Measurements from ENCODE around the gene SLC47A2. TPM values are rescaled to one million over a fixed set of nuclear protein-coding genes. Genes with fewer than 3 reads are reported as not detected.

Gene SLC47A2
- total RNA-seq, 1 experiment from 2014 or later: 38.9 TPM

GRCh38 chr17:19705201-19705600 is 11.2 kb downstream of the SLC47A2 start:
- intact Hi-C loops (cut with micrococcal nuclease; ENCODE audit: unreplicated experiment): no loop called here
- Histone ChIP-seq H3K27ac (no peak overlapping the region), H4K20me1 (ENCODE audit: insufficient read depth) (no peaks in the 10 kb centered on the region), H3K36me3 (ENCODE audit: low read depth) (no peaks in the 10 kb centered on the region), H3K9me2 (ENCODE audit: insufficient read depth) (no peaks in the 10 kb centered on the region), H3K79me2 (ENCODE audit: low read depth) (no peaks in the 10 kb centered on the region), H3K9me3 (ENCODE audit: insufficient read depth, low read depth) (no peaks in the 10 kb centered on the region), H3K4me1 (replicated peaks; ENCODE audit: insufficient read depth) (peaks cover 13% of the 10 kb centered on the region; the same call in 1 of the 2 replicates), H3K4me2 (no peak overlapping the region), H2AFZ (no peak overlapping the region), H3K4me3 (no peak overlapping the region), H3F3A (ENCODE audit: insufficient read depth, low read depth) (no peaks in the 10 kb centered on the region; the same call in 1 of the 2 replicates), H3K27me3 (ENCODE audit: insufficient read depth, low read depth) (no peaks in the 10 kb centered on the region)
- no peak for DNase-seq
- no TSS peak for BruUV-seq (replicated peaks)
- no peak for TF ChIP-seq EZH2 (IDR thresholded peaks at IDR 0.05; ENCODE audit: low read depth)
- TF ChIP-seq CTCF (conservative IDR thresholded peaks at IDR 0.05): no peak
- ChIA-PET CTCF (interaction anchor here (0.5 to 0.7 kb wide), 5 partner anchors 13 to 257 kb away, joined by 3 to 12 read pairs (median 6); no protein-coding TSS in a partner anchor), POLR2A (ENCODE audit: unreplicated experiment) (interaction anchor here (1.2 kb wide), 1 partner anchor 57 kb away, joined by 5 read pairs; the partner anchor contains the start of gene ALDH3A2)

GRCh38 chr17:19703828-19704613 is 12.4 kb downstream of the SLC47A2 start:
- no peaks in the 10 kb centered on the region for H3K9me3 ChIP-seq (ENCODE audit: insufficient read depth, low read depth)
- H3K4me1 ChIP-seq (replicated peaks; ENCODE audit: insufficient read depth): peaks cover 13% of the 10 kb centered on the region; the same call in 1 of the 2 replicates
- POLR2A ChIA-PET (ENCODE audit: unreplicated experiment): interaction anchor here (0.5 to 1.0 kb wide), 7 partner anchors 16 to 758 kb away, joined by 3 to 18 read pairs (median 5); partner anchors contain the start of gene ALDH3A2
- no peaks in the 10 kb centered on the region for H4K20me1 ChIP-seq (ENCODE audit: insufficient read depth)
- TF ChIP-seq EZH2 (IDR thresholded peaks at IDR 0.05; ENCODE audit: low read depth) (no peak), CTCF (conservative IDR thresholded peaks at IDR 0.05) (no peak)
- no peaks in the 10 kb centered on the region for H3K36me3 ChIP-seq (ENCODE audit: low read depth)
- no TSS peak for BruUV-seq (replicated peaks)
- peak in 1 of 2 experiments; percentile 84 for DNase-seq
- CTCF ChIA-PET: interaction anchor here (0.9 to 1.4 kb wide), 5 partner anchors 24 to 383 kb away, joined by 3 to 6 read pairs (median 4); no protein-coding TSS in a partner anchor
- H3K9me2 ChIP-seq (ENCODE audit: insufficient read depth): no peaks in the 10 kb centered on the region
- no peak overlapping the region for H2AFZ ChIP-seq
- H3K27me3 ChIP-seq (ENCODE audit: insufficient read depth, low read depth): no peaks in the 10 kb centered on the region
- no peaks in the 10 kb centered on the region for H3K79me2 ChIP-seq (ENCODE audit: low read depth)
- no peak overlapping the region for H3K4me2 ChIP-seq
- H3K27ac ChIP-seq: no peak overlapping the region
- intact Hi-C loops (cut with micrococcal nuclease; ENCODE audit: unreplicated experiment): loop anchor here (1.0 to 5.0 kb wide), 4 partner anchors 10 to 192 kb away; no protein-coding TSS in a partner anchor
- no peaks in the 10 kb centered on the region; the same call in 1 of the 2 replicates for H3F3A ChIP-seq (ENCODE audit: insufficient read depth, low read depth)
- H3K4me3 ChIP-seq: no peak overlapping the region

GRCh38 chr17:19703106-19703827 is 13.1 kb downstream of the SLC47A2 start:
- ChIA-PET CTCF (interaction anchor here (0.9 to 1.4 kb wide), 5 partner anchors 25 to 384 kb away, joined by 3 to 6 read pairs (median 4); no protein-coding TSS in a partner anchor), POLR2A (ENCODE audit: unreplicated experiment) (interaction anchor here (0.8 to 1.0 kb wide), 2 partner anchors 37 to 55 kb away, joined by 3 to 5 read pairs; partner anchors contain the start of gene ALDH3A2)
- TF ChIP-seq EZH2 (IDR thresholded peaks at IDR 0.05; ENCODE audit: low read depth) (no peak), CTCF (conservative IDR thresholded peaks at IDR 0.05) (no peak)
- Histone ChIP-seq H3K9me3 (ENCODE audit: insufficient read depth, low read depth) (no peaks in the 10 kb centered on the region), H3K9me2 (ENCODE audit: insufficient read depth) (no peaks in the 10 kb centered on the region), H3F3A (ENCODE audit: insufficient read depth, low read depth) (no peaks in the 10 kb centered on the region; the same call in 1 of the 2 replicates), H3K4me3 (no peak overlapping the region), H4K20me1 (ENCODE audit: insufficient read depth) (no peaks in the 10 kb centered on the region), H2AFZ (no peak overlapping the region), H3K4me1 (replicated peaks; ENCODE audit: insufficient read depth) (peaks cover 13% of the 10 kb centered on the region; the same call in 1 of the 2 replicates), H3K27ac (no peak overlapping the region), H3K79me2 (ENCODE audit: low read depth) (no peaks in the 10 kb centered on the region), H3K4me2 (no peak overlapping the region), H3K36me3 (ENCODE audit: low read depth) (no peaks in the 10 kb centered on the region), H3K27me3 (ENCODE audit: insufficient read depth, low read depth) (no peaks in the 10 kb centered on the region)
- intact Hi-C loops (cut with micrococcal nuclease; ENCODE audit: unreplicated experiment): loop anchor here (5.0 kb wide), 1 partner anchor 191 kb away; no protein-coding TSS in a partner anchor
- no peak for DNase-seq
- no TSS peak for BruUV-seq (replicated peaks)
